ENCODE measurements around the gene CORO1C.
A peak's percentile ranks its signal among the peaks of the same experiment; 100 is the strongest.
"Not testable (repeated sequence)": the region's sequence is repeated elsewhere in the genome, so short reads cannot be mapped to it uniquely, and the experiment has no call there.

The CORO1C gene

DNA sequence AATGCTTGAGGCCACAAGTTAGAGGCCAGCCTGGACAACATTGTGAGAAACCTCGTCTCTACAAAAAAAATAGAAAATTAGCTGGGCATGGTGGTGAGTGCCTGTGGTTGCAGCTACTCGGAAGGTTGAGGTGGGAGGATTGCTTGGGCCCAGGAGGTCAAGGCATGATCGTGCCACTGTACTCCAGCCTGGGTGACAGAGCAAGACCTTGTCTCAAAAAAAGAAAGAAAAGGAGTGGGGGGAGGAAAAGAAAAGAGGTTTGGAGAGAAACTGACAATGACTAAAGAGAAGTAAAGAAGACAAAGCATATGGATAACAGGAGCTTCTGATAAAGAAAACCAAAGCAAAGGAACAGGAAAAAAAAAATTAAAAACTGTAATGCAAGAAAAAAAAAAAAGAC lies 60.2 kb downstream of the CORO1C start:
- FAIRE-seq, result no peak

DNA sequence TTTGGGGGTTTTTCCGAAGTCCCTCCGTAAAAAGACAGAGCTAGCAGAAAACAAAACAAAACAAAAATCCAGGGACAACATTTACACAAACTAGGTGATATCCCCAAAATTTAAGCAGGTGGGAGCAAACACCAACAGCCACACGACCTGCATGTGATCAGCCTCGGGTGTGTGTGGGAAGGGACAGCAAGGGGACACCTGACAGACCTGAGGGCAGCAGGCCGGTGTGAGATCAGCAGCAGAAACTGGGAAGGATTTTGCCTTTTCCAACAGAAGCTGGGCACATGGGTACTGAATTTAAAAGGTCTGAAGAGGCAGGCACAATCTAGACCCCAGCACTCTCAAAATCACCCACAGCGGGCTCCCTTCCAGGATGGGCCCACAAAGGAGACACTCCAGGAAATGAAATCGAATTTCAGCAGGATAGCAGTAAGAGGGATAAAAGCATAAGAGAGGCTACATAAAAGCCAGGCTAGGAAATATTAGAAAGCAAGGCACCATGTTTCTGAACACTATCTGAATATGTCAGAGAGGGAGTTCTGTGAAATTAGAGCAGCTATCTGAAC lies 61.2 kb downstream of the CORO1C start:
- FAIRE-seq, result no peak

DNA sequence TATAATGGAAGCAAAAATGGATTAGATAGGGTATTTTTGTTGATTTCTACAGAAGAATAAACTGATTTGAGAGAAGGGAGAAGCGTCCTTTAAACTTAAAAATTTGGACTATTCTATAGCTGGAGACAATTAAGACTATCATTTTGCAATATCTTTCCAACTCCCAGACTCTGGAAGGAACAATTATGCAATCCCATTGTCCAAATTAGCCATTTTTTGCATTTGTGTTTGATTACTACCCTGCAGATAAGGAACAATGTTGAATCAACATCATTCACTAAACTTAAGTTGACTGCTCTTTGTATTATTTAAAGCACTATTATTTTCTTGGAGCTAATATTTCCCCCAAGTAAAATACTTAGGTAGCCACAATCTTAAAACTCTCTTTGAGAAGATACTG lies 62.8 kb downstream of the CORO1C start:
- no peak for FAIRE-seq

DNA sequence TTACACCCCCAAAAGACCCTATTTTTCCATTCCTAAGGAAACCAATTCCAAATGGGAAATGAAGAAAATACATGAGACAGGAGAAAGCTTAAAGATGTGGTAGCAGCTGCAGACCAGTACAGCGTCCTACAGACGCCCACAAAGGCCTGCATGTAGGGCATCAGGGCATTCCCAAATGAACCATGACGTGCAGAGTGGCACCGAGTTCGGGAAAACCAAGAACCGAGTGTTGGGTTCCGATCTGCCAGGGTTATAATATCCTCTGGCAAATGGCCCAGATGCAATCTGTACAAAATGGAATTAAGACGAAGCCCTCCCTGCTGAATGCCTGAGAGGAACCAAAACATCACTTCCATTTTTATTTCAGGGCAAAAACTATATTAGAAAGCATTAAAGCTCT lies 63.3 kb downstream of the CORO1C start:
- no peak for FAIRE-seq

DNA sequence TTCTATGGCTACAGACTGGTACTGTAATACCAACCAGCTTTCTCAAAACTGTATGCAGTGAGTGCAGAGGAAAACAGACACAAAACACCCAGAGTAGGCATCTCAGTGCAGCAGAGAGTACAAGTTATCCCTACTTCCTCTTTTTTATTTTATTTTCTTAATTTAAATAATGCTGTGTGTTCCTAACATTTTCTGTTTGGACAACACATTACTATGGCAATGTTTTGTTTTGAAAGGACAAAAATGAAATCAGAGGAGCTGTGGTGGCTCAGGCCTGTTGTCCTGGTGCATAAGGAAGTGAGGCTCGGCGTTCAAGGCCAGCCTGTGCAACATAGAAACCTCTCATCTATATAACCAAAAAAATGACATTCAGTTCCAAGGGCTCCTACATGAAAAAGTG lies 64.0 kb downstream of the CORO1C start:
- FAIRE-seq, result no peak

DNA sequence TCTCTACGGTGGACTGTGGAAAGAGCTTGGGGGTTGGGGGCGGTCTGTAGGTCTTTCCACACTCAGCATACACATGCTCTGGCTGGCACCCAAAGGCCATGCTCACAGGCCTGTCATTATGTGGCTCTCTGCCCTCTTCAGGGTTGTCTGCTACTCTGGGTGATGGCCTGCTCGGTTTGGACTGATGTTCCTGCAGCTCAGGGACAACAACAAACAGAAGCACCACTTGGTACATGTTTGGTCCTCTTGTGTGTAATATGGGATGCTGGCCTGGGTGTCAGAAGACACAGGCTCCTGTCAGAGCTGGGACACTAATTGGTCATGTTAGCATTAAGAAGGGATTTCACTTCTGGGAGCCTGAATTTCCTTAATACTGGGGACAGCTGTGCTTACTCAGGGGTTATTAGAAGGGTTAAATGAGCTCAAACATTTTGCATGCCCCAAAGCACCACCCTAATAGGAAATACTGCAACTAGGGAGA lies 64.9 kb downstream of the CORO1C start:
- no peak for FAIRE-seq

DNA sequence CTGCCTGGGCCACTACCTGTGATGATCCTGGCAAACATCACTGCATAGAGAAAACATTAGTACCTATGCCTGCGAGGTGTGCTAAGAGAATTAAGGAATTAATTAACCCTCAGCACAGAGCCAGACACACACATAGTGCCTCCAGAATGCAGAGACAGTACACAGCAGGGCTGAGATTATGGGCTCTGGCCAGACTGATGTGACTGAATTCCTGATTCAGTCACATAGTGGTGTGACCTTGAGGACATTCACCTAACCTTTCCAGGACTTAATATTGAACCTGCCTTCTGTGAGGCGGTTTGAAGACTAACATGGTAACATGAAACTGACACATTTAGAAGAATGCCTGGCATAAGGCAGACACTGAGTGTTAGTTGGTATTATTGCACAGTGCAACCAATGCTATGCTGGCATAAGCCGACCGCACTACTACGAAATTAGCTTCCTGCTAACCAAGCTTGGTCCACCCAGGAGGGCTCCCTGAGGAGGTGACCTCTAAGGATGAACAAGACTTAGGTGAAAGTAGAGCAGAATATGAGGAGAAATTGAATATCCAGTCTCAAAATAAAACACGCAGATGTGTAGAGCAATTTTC lies 65.6 kb downstream of the CORO1C start:
- FAIRE-seq, result no peak

DNA sequence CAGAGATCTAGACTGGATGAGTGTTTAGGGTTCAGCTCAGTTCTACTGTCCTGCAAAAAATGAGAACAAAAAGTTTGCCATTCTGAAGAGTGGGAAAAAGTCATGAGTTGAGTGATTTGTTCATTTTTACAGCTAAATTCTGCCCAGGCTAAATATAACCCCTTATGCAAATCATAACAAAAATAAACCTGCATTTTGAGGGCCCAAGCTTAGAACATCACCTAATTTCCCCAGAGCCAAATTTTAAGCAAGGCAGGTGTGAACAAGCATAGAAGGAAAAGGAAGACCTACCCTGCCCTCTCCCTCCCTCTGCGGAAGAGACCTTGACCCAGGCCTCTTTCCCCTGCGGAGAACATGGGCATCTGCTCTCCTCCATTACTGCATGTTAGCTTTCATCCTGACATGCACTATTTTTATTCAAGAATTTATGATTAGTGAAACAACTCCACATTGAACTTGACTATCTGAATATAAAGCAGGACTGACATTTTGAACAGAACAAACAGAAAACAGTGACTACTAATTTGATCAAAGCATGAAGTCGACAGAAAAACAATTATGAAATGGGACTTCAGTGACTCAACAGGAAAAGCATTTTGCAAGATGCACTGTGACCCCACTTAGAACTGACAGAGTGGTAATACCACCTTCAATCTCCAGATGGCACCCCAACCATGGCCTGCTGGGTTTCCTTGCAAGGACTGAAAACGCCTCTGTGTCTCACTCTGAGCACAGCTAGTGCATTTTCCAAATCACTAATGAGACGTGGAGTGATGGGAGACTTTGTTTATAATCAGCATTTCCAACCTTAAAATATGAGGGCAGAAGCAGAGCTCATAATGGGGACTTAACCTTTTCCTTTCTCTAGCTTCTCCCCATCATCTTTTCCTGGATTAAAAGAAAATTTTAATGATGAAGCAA lies 66.7 kb downstream of the CORO1C start:
- FAIRE-seq, result peak; percentile 95

DNA sequence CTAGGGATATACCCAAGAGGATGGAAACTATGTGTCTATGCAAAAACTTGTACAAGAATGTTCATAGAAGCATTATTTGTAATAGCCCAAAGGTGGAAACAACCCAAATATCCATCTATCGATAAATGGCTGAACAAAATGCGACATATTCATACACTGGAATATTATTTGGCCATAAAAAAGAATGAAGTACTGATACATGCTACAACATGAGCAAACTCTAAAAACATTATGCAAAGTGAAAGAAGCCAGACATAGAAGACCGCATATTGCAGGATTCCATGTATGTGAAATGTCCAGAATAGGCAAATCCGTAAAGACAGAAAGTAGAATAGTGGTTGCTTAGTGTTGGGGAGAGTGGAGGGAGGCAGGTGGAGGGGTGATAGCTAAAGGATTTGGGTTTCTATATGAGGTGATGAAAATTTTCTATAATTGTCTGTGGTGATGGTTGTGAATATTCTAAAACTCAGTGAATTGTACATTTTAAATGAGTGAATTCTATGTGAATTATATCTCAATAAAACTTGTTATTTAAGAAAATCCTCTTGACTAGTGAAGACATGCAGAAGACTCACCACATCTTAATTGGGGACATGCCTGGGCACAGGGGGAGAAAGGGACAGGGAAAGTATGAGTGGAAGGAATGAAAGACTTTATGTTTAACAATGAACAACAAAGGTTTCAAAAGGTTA lies 67.8 kb downstream of the CORO1C start:
- no peak for FAIRE-seq

DNA sequence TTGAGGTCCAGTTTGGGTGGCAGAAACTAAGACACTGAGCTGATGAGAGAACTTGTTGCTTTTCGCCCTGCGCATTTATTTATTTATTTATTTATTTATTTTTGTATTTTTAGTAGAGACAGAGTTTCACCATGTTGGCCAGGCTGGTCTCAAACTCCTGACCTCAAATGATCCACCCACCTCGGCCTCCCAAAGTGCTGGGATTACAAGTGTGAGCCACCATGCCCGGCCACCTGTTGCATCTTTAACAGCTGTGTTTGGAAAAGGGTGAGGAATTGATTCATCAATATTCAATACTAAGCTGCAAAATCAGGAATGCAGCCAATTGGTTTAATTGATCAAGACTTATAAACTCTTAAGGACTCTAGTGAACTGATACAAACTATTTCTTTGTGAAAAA lies 73.2 kb downstream of the CORO1C start:
- not testable (repeated sequence) for FAIRE-seq

DNA sequence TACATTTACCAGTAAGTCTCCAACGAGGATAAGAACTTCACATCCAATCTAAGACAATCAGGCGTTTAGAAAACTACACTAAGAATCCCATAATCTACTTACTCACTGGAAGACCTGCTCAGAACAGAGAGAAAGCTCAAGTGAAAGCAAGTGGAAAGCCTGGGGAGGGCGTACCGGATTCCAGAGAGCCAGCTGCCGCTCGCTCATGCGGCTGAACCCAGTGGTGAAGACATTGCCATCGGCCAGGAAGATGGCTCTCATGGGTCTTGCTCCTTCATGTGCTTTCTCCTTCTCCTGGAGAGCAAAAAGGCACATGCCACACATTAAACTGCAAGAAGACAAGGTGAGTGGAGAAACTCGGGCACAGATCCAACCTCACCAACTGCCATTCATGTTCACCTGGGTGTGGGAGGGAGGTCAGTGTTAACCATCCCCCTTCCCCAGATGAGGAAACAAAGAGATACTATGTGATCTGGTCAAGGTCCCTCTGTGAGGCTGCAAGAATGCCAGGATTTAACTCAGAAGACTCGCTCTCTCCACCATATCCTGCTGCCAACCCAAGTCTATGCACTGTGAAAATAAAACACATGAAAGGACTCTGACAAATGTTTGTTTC lies 74.1 kb downstream of the CORO1C start:
- FAIRE-seq, result no peak

DNA sequence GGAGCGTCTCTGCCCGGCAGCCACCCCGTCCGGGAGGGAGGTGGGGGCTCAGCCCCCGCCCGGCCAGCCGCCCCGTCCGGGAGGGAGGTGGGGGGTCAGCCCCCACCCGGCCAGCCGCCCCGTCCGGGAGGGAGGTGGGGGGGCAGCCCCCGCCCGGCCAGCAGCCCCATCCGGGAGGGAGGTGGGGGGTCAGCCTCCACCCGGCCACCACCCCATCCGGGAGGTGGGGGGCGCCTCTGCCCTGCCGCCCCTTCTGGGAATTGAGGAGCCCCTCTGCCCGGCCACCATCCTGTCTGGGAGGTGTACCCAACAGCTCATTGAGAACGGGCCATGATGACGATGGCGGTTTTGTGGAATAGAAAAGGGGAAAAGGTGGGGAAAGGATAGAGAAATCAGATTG lies 75.1 kb downstream of the CORO1C start:
- not testable (repeated sequence) for FAIRE-seq

DNA sequence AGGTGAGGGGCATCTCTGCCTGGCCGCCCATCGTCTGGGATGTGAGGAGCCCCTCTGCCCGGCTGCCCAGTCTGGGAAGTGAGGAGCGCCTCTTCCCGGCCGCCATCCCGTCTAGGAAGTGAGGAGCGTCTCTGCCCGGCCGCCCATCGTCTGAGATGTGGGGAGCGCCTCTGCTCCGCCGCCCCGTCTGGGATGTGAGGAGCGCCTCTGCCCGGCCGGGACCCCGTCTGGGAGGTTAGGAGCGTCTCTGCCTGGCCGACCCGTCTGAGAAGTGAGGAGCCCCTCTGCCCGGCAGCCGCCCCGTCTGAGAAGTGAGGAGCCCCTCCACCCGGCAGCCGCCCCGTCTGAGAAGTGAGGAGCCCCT lies 75.5 kb downstream of the CORO1C start:
- FAIRE-seq, result not testable (repeated sequence)

DNA sequence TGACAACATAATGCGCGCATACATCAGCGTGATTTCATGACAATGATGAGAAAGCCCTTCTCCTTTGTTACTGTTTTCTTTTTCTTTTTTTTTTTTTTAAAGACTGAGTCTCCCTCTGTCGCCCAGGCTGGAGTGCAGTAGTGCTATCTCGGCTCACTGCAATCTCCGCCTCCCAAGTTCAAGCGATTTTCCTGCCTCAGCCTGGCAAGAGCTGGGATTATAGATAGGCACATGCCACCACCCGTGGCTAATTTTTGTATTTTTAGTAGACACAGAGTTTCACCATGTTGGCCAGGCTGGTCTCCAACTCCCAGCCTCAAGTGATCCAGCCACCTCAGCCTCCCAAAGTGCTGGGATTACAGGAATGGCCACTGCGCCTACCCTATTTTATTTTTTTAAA lies 76.7 kb downstream of the CORO1C start:
- not testable (repeated sequence) for FAIRE-seq

DNA sequence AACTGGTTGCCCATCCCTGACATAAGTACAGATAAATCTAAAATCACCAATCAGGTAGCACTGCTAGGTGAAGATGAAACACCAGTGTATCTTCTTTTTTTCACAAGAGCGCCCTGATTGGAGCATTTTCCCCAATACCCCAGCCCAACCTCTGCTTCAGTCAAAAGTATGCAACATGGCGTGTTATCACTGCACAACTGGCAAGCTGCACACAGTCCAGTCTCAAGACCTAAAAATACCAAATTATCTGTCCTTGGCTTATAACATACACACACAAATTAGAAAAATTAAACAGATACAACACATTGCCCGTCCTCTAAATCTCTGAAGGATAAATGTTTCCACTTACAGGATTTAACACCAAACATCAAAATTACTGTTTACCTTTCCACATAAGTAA lies 77.4 kb downstream of the CORO1C start:
- no peak for FAIRE-seq

DNA sequence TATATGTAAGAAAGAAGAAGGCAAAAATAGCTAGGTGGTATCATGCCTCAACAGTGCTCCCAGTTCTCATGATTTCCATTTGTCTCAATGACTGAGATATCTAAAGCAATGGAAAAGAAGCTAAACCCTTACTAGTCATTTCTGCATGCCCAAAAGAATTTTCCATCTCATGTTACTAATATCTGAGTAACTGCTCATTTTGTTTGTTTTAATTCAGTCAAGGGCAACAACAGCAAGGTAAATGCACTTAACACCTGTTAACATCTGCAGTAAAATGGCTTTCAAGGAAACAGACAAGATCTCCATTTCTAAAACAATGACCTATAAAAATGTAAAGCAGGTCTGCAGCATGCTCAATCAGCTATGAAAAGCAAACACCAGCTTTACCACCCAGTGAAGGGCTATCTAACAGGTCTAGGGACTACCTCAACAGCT lies 78.2 kb downstream of the CORO1C start:
- no peak for FAIRE-seq

DNA sequence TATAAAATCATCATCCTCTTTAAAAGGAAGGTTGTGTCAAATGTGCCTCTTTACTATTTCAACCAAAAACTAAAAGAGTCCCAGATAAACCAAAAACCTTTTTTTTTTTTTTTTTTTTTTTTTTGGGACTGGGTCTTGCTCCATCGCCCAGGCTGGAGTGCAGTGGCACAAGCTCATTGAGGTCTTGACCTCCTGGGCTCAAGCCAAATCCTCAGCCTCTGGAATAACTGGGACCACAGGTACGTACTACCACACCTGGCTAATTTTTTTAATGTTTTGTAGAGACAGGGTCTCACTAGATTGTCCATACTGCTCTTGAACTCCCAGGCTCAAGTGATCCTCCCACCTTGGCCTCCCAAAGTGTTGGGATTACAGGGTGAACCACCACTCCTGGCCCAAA lies 81.2 kb downstream of the CORO1C start:
- no peak for FAIRE-seq

DNA sequence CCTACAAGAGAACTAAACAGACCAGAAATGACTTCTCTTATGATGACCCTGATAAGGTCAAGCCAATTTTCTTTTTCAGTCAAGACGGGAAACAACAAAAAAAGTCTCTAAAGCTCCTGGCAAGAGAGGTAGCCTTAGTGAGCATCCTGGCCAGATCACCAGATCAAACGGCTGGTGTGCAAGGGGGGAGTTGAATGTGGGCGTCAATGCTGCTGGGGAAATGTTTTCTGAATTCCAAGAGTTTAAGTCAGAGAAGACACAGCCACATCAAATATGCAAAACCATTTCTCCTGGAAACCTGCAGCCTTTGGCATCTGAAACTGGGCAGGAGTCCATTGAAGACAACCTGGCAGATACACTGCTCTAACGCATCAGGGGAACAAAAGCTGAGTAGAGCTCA lies 81.6 kb downstream of the CORO1C start:
- FAIRE-seq, result no peak

DNA sequence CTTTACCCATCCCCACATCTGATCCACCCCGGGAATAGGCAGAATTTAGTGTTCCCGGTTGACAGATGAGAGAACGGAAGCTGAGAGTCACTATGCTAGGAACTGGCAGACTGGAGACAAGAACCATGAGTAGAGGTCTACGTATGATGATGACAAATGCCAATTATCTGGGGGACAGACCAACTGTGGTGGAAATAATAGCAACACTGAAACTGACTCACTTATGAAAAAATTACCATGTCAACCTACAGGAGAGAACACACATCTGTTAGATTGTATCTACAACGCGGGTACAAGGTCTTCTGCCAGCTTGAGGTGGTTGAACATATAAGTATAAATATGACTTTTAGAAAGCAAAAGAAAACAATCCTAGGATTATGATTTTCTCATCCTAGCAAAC lies 82.2 kb downstream of the CORO1C start:
- no peak for FAIRE-seq

DNA sequence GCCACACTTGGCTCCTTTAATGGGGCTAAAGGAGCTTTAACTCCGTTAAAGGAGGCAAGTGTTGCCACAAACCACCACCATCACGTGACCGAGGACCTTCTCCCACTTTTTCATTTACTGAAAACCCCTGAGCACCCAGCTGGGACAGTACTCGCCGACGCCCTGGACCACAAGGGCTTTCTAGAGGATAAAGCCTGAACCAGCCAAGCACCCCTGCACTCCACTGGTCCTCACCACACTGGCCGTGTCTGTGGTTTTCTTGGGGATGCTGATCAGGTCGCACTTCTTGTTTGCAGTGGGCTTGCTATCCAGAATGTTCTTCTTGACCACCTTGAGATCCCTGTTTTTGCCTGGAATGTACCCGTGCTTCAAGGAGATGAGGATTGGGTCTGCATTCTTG lies 82.9 kb downstream of the CORO1C start:
- no peak for FAIRE-seq

DNA sequence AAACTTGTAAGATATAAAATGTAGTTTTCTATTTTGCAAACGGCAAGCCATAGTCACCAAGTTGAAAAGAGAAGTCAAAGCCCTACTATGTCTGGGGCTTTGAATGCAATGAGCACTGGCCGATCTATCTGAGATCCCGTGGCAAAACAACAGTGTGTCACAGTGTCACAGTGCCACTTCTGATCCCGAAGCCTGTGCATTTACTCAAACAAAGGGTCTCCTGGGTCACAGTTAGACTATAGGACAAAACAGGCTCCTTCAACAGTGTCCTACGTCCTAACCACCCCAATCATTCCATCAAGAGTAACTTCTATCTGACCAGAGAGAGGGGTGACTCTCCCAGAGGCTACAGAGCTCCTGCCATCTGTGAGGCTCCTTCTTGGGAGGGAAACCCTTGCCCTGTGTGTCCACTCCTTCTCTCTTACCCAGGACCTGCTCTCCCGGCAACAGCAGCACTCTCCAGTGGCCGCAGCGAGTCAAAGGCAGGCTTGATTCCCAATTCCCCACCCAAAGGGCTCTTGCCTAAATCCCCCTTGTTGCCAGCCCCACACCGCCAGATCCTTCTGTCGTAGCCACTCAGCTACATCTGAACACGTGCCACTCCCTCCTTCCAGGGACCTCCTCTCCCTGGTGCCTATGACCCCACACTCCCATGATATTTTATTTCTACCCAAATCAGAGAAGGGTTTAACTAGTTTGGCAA lies 83.6 kb downstream of the CORO1C start:
- no peak for FAIRE-seq

Data from G401.6 (cell line).